GM21723 (cell line): ENCODE results near the gene SLC6A16.
"Not testable (repeated sequence)": the region's sequence is repeated elsewhere in the genome, so short reads cannot be mapped to it uniquely, and the experiment has no call there.

Experiments
- ATAC-seq: cut with Tn5 transposase; IDR thresholded peaks from one replicate; pipeline ENCODE4 v1.9.1; 2021; ENCODE audit warnings: mild to moderate bottlenecking, moderate library complexity; ENCODE audit not compliant: unreplicated experiment

SLC6A16 gene

GRCh38 chr19:49324801-49325576 is at the start of gene SLC6A16:
Gene SLC6A16 (minus strand): TSS chr19:49325191. CDS start chr19:49311347, 13,844 bp downstream.
- ATAC-seq, result no peak

- not testable (repeated sequence) for ATAC-seq
These were observed 48.2 kb upstream of the SLC6A16 start for GRCh38 chr19:49373174-49373573.

- no peak for ATAC-seq
These were observed 46.2 kb upstream of the SLC6A16 start for GRCh38 chr19:49371184-49371583.

- ATAC-seq, result no peak
These were observed 43.8 kb upstream of the SLC6A16 start for GRCh38 chr19:49368711-49369358.

- ATAC-seq, result no peak
These were observed 41.1 kb upstream of the SLC6A16 start for GRCh38 chr19:49366110-49366509.

GRCh38 chr19:49364083-49364737 is 39.2 kb upstream of the SLC6A16 start:
- no peak for ATAC-seq

GRCh38 chr19:49363268-49364082 is 38.5 kb upstream of the SLC6A16 start, which contains the start of gene DKKL1:
Gene DKKL1 (plus strand): TSS chr19:49363877. CDS start chr19:49363999, 122 bp downstream.
- peak; percentile 61 for ATAC-seq

GRCh38 chr19:49362929-49363267 is 37.9 kb upstream of the SLC6A16 start:
- no peak for ATAC-seq

GRCh38 chr19:49362048-49362928 is 37.3 kb upstream of the SLC6A16 start, which contains the start of gene TEAD2:
Gene TEAD2 (minus strand): TSS chr19:49362416. CDS start chr19:49360075, 2,341 bp downstream.
- ATAC-seq, result no peak

GRCh38 chr19:49361438-49362047 is 36.6 kb upstream of the SLC6A16 start:
- no peak for ATAC-seq

- no peak for ATAC-seq
These were observed 35.1 kb upstream of the SLC6A16 start for GRCh38 chr19:49359851-49360820.

GRCh38 chr19:49357186-49357585 is 32.2 kb upstream of the SLC6A16 start:
- ATAC-seq, result no peak

GRCh38 chr19:49356382-49356781 is 31.4 kb upstream of the SLC6A16 start:
- ATAC-seq, result no peak

- no peak for ATAC-seq
These were observed 30.9 kb upstream of the SLC6A16 start for GRCh38 chr19:49355909-49356353.

GRCh38 chr19:49349567-49349966 is 24.6 kb upstream of the SLC6A16 start:
- ATAC-seq, result no peak

GRCh38 chr19:49348305-49349189 is 23.6 kb upstream of the SLC6A16 start:
- ATAC-seq, result no peak

GRCh38 chr19:49347835-49348234 is 22.8 kb upstream of the SLC6A16 start:
- ATAC-seq, result no peak
